Activated CD4-positive, CD25-positive, alpha-beta regulatory T cell treated with anti-CD3 and anti-CD28 coated beads, Interleukin-2, amount 50 U/mL, for 16 hours (primary cell): Measurements from ENCODE around the gene DDX1.

Experiments
- DNase-seq: peaks from one replicate; pipeline ENCODE4 v3.0.0-alpha.2; 2020; ENCODE audit warnings: low read depth, low spot score

The DDX1 gene

DNA sequence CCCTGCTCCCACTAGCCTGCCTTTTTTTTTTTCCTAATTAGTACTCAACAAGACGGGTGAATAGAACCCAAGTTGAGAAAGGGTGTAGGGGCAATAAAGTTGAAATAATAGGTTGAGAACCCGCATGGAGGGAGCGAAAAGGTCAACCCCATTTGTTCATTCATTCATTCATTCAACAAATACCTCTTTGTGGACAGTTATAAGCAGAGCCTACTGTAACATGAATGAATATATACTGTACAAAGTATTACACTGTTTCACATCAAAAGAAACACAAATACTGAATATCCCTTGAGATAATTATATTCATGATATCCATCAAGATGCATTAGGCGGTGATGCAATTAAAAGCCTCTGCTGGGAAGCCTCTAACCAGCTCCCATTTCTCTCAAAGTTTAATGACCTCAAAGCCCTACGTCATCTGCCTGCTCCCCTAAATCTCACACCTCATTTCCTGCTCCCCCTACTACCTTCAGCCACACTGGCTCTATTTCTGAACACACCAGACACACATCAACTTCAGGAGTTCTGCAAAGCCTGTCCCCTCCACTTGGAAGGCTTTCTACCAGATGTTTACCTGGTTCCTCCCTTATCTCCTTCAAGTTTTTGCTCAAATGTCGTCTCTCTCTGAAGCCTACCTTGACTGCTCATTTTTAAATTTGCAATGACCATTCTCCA, 29.2 kb upstream of the DDX1 start:
- no peak for DNase-seq

DNA sequence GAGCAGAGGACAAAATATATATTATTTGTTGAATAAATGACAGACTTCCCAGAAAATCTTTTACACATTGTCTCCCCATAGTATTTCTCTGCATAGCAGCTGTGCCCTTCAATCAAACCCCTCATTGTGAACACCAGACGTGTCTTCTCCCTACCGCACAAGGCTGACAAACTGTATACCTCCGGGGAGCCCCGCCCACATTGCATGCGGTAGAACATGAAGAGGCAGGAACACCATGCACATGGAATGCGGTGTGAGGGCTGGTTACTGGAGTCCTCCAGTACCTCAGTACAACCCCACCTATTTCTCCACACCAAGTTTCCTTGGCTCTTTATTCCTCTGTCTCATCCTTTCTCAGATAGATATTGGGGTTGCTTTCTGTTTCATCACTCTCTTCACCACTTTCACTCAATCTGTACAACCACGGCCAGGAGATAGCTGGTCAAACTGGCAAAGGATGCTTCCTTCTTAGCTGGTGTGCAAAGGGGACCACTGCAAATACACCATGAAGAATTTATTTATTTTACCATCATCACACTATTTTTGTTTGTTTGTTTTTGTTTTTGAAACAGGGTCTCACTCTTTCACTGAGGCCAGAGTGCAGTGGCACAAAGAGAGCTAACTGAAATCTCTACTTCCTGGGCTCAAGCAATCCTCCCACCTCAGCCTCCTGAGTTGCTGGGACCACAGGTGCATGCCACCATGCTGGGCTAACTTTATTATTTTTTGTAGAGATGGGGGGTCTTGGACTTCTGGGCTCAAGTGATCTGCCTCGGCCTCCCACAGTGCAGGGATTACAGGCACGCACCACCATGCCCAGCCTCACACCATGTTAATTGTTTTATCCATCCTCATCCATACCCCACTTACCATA, 28.2 kb upstream of the DDX1 start:
- no peak for DNase-seq

DNA sequence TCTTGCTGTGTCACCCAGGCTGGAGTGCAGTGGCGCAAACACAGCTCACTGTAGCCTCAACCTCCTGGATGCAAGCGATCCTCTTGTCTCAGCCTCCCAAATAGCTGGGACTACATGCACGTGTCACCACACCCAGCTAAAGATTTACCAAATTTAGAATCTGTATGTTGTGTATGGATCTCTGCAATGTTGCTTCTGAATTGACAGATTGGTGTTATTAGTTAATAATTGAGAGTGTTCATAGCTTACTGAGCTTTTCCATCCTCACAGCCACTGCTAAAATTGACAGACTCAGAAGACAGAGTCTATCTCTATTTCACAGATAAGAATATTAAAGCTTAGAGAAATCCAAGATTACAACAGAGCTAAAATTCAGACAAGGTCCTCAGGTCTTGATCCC, 26.3 kb upstream of the DDX1 start:
- DNase-seq, result no peak

DNA sequence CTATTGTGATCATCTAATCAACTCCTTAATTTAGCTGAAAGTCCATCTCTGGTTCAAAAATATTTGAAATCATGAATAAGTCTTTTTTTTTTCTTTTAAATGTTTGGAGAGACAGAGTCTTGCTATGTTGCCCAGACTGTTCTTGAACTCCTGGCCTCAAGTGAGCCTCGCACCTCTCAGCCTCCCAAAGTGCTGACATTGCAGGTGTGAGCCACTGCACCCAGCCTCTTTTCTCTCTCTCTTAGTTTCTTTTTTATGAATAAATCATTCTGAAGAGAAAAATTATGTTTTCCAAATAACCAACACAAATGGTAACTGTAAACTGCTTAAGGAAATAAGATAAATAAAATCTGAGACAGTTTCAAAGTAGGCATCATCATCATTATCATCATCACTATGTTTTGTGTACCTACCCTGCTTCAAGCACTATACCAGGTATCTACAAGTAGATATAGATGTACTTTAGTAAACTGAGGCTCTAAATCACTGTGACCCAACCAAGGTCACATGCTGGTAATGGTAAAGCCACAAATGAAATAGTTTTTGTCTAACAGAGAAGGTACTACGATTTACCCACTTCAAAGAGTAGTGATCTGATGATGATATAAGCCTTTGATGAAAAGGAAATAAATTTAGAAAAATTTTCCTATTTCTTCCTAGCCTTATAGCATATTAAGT, 25.5 kb upstream of the DDX1 start:
- no peak for DNase-seq

DNA sequence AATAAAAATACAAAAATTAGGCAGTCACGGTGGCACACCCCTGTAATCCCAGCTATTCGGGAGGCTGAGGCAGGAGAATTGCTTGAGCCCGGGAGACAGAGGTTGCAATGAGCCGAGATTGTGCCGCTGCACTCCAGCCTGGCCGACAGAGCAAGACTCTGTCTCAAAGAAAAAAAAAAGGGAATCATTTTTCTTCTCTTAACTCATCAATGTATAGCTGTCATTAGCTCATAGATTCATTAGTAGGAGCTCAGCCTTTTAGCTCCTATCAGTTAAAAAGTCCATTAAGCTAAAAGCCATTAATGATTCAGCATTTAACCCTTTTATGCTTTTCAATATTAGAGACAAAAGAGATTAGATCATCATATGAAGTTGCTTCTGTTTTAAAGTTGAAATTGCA, 24.8 kb upstream of the DDX1 start:
- DNase-seq, result no peak

DNA sequence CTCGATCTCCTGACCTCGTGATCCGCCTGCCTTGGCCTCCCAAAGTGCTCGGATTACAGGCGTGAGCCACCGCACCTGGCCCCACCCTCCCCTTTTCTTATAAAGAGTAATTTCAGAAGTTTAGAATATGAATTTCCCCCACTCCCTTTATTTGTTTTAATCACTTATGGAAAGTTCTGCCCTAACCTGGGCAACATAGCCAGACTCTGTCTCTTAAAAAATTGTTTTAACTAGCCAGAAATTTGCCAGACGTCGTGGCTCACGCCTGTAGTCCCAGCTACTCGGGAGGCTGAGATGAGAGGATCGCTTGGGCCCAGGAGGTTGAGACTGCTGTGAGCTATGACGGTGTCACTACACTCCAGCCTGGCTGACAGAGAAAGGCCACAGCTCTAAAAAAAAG, 22.8 kb upstream of the DDX1 start:
- no peak for DNase-seq

DNA sequence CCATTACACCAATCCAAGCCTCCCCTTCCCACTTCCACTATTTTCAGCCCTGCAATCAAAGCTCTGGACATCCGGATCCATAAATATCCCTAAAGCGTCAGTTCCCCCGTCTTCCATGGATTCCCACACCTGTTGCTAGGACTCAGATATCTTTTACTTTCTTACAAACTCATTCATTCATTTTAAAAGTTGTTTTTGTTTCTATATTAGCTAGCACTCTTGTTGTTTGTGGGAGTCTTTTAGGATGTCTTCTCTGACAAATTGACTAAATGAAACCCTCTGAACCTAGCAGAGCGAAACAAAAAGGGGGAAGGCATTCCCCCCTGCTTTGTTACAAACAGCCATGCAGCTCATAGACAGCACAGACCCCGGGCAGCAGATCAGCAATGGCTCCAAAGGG, 21.6 kb upstream of the DDX1 start:
- DNase-seq, result no peak

DNA sequence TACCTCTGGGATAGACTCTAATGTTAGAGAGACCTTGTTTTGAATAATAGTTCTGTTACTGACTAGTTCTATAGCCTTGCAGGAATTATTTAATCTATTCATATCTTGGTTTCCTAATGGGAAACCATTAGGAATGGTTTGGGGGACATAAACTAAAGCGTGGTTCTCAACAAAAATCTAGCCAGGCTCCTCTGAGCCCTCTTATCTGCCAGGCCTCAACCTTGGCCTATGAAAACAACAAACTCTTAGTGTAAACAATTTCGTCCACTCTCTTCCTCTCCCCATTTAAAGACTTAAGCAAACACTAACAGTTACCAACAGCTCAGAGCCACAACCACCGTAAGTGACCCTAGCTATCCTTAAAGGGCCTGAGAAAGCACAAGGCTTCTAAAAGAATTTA, 19.9 kb upstream of the DDX1 start:
- no peak for DNase-seq

DNA sequence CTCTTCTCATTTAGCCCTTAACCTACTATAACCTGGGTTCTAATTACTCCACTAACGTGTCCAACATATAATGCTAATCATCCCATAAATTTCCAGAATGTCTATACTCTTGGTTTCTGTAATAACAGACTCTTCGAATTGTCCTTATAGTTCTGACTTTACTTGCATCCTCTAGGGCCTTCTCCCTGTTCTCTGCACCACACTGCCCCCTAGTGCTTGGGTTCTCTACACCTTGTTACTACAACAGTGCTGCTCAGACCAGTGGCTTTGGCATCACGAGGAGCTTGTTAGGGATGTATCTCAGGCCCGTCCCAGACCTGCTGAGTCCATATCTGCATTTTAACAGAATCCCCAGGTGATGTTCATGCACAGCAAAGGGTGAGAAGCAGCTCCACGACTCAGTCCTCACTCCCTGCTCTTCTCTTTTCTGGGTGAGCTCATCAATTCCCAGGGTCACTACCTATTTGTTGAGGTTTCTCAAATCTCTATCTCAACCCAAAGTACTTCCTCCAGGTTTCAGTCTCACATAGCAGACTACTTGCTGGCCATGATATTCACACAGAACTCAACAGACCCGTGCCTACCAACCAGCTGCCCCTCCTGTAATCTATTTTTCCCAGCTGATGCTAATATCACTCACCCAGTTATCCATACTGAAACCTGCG, 14.5 kb upstream of the DDX1 start:
- peak; percentile 77 for DNase-seq

DNA sequence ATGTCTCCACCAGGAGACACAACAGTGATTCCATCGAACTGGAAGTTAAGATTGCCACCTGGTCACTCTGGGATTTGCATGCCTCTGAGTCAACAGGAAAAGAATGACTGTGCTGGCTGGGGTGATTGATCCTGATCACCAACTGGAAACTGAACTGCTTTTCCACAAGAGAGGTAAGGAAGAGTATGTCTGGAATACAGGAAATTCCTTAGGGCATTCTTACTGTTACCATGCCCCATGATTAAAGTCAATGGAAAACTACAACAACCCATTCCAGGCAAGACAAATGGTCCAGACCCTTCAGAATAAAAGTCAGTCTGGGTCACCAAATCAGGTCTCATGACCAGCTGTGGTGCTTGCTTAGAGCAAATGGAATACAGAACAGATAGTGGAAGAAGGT, 12.0 kb upstream of the DDX1 start:
- DNase-seq, result no peak

DNA sequence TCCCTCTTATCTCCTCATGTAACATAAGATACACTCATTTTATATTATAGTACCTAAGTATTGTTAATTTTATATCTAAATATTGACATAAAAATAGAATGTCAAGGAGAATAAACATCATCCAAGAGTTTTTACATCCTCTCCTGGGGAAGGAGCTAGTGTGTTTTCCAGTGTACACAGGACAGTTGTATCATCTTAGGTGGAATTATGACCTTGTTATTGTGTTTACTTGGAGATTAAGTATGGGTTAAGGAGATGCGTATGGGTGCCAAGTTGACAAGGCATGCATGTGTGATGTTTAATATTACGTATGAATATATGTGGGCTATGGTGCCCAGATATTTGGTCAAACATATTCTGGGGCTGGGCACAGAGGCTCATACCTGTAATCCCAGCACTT, 11.2 kb upstream of the DDX1 start:
- DNase-seq, result no peak

DNA sequence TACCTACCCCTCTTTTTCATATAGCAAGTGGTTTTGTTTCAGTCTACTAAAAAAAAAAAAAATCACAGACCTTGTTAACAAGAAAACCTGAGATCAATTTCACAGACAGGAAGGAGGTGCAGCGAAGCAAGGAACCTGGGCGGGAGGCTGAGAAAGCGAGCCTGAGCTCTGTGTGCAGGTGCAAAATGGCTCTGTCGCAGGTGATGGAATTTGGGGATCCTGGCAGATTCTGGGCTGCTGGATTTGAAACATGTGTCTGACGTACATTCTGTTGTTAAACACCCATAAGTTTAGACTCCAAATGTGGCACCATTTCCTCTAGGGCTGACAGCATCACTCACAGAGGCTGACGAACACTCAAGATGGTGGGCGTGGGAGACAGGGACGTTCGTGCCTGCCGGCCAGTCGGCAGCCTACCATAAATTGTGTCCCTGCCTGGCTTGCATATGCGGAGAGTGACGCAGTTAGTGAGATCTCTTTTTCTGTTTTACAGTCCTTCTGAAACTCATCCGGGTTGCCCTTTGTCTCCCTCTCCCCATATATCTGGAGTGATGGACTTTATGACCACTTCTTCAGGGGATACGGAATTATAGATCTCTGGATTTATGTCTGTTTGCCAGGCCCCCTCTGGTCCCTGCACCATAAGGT, 8.8 kb upstream of the DDX1 start:
- DNase-seq, result no peak

DNA sequence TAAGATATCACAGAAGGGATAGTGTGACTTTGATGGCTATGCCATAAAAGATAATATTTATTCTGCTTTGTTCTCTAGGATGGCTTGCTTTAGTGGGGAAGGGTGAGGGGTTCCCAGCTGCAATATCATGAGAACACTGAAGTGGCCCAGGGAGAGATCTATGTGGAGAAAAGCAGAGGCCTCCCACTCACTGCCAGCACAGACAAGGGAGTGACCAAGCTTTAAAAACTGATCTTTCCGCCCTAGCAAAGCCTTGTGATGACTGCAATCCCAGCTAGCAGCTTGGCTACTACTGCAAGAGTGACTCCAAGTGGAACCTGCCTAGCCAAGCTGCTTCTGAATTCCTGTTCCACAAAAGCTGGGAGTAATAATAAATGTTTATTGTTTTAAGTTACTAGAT, 7.8 kb upstream of the DDX1 start:
- DNase-seq, result no peak

DNA sequence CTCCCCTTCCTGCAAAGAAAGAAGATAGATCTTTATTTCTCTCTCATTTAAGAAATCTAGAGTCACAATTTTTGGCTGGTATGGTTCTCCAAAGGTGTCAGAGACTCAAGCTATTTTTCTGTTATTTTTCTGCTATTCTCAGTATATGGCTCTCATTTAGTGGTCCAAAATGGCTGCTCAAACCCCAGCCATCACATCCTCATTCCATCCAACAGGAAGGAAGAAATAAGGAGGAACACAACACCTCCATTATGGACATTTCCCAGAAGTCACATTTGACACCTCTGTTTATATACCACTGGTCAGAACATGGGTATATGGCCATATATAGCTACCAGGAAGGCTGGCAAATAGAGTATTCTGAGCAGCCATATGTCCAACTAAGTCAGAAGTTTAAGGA, 7.4 kb upstream of the DDX1 start:
- DNase-seq, result no peak

DNA sequence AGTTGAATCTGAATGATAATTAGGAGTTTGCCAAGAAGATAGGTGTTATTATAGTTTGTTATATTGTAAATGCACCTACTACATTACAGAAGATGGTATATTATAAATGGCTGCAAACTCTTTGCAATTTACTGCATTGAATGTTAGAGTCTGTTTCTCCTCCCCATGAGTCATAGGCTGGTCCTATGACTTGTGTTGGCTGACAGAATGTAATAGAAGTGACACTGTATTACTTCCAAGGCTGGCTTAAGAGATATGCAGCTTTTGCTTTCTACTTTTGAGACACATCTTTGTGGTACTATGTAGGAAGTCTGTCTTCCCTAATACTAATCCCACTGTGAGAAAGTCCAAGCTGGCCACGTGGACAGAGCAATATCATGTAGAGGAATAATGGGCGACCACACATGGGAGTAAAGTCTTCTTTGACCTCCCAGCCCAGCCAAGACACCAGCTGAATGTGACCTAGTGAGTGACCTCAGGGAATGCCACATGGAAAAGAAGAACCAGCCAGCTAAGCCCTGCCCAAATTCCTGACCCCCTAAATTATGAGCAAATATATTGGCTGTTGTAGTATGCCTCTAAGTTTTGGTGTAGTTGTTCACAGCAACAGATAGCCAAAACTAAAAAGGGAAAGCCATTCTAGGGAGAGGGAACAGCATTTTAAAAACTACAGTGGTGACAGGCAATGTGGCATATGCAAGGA, 6.8 kb upstream of the DDX1 start:
- no peak for DNase-seq

DNA sequence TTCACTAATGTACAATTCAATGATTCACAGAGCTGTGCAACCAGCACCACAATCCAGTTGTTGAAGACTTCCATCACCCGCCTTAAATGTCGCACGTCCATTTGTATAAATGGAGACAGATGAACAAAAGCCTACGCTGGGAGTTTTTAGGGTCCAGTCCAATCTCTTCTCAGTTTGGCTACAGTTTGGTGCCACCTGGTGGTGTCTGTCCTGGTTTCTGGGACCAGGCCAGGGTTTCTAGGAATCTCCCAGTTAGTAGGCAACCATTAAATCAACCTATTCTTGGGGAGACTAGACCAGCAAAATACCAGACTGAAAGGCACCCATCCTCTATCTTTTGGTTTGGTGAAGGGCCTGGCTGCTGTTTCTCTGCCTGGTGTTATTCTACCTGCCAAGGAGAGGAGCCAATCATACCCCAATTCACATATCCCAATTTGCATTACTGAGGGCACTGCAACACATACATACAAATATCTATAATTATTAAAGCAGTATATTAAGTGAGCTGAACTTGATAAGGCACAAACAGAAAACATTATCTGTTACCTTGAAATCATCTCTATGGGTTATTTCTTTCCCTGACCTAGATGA, 3.2 kb upstream of the DDX1 start:
- DNase-seq, result no peak

DNA sequence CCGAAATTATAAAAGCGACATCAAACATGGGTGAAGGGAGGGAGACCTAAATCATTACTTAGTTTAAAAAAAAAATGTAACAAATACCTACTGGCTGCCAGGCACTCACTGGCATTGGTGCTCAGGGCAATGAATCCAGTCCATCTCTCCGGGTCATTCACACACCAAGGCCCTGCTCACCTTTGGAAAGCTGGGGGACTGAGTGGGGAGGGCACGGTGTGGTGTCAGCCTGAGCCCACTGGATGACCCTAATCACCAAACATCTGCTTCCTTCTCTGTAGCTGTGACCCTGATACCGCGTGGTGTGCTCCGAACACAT, 336 bp upstream of the DDX1 start:
- DNase-seq, result no peak

DNA sequence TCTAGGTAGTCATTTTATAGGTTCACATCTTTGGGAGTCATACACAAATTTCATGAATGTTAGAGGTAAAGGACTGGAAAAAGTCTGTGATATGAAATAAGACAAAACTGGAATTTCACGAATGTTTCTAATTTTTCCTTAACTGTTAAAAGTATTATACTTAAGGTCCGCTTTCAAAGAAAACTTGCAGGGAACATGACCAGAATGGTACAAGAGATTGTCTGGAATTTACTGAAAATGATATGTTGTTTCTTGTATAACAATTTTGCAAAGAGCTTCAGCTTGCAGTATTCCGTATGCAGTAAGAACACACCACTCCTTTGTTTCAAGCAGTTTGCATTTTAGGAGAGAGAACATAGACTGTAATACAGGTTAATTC, 1.6 kb downstream of the DDX1 start:
- no peak for DNase-seq

DNA sequence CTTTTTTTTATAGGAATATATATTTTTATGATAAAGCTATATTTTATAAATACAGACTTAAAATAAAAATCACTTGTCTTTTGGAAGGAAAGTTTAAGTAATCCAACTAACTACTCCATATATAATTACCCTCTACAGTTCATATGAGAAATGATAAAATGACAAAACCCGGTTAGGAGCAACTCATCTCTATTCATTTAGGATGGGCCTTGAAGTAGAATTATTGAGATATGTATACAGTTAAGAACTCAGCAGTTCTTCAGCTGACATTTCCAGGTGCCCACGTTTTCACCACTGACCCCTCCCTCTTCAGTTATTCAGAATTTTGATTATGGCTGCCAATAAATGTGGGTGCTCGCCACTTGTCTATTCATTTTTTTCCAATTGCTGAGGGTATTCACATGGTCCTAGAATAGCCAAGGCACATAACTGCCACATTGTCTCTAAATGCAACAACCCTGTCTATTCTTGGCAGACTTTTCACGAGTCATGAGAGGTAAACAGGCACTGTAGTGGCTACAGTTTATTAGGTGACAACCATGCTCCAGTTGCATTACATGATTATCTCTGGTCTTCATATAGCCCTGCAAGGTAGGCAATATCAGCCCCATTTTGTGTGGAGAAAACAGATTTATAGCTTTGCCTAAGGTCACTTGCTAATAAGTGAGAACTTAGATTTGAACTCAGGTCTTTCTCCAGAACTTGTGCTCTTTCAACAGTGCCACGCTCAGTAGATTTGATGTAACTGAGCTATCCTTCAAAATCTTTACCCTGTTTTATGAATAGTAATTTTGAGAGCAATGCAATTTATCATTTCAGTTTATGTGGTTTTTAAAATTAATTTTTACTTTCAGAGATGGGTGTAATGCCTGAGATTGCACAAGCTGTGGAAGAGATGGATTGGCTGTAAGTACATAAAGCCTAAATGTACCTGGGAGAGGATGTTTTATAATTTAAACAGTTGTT, 2.9 kb downstream of the DDX1 start:
- DNase-seq, result no peak
